H1 (cell line): ENCODE measurements around the gene DBP. TPM values are rescaled to one million over a fixed set of nuclear protein-coding genes. Genes with fewer than 3 reads are reported as not detected.
"Not testable (repeated sequence)": the region's sequence is repeated elsewhere in the genome, so short reads cannot be mapped to it uniquely, and the experiment has no call there.

ENCODE experiments used
- CTCF ChIA-PET: fragments of 300-600 bp; sonication (Branson Sonifier 250); formaldehyde crosslinking; loops from one replicate; lab custom pipeline; 2021; ENCODE audit not compliant: partially characterized antibody; lab: Charles Lee
- POLR2A ChIA-PET: fragments of 300-600 bp; sonication (Branson Sonifier 250); formaldehyde crosslinking; loops from one replicate; lab custom pipeline; 2021; ENCODE audit warnings: inconsistent platforms; ENCODE audit not compliant: partially characterized antibody; lab: Charles Lee
- DNase-seq, 2 experiments: peaks; one replicate each; pipeline versions ENCODE4 v3.0.0 to v3.0.0-alpha.2; 2010 to 2022; ENCODE audit warnings: low spot score in 2 of 2, low read depth in 1 of 2, mixed read lengths in 1 of 2
- FAIRE-seq: peaks from 2 replicates; lab custom pipeline; 2011; peaks lifted over from hg19 to GRCh38; lab: Jason Lieb, UNC
- H2AFZ ChIP-seq: 2 replicates; pipeline ENCODE4 v1.8.1; 2012; ENCODE audit warnings: low read length, inconsistent platforms
- H2AK5ac ChIP-seq: 2 replicates; pipeline ENCODE4 v1.6.1; 2013; ENCODE audit warnings: low read depth, low read length
- H2BK120ac ChIP-seq: replicated peaks from 2 replicates; pipeline ENCODE3; 2013; ENCODE audit warnings: low read depth, low read length, inconsistent platforms
- H2BK12ac ChIP-seq: 2 replicates; pipeline ENCODE4 v1.6.1; 2013; ENCODE audit warnings: low read depth, low read length
- H2BK15ac ChIP-seq: 2 replicates; pipeline ENCODE4 v1.6.1; 2013; ENCODE audit warnings: low read length
- H2BK20ac ChIP-seq: 2 replicates; pipeline ENCODE4 v1.6.1; 2013; ENCODE audit warnings: low read length
- H2BK5ac ChIP-seq: 2 replicates; pipeline ENCODE4 v1.6.1; 2013; ENCODE audit warnings: low read depth, low read length
- H3K14ac ChIP-seq: 2 replicates; pipeline ENCODE4 v1.6.1; 2013; ENCODE audit warnings: inconsistent platforms; ENCODE audit not compliant: insufficient read length
- H3K18ac ChIP-seq: 2 replicates; pipeline ENCODE4 v1.6.1; 2013; ENCODE audit warnings: low read length; ENCODE audit errors: extremely low read depth
- H3K23ac ChIP-seq: 2 replicates; pipeline ENCODE4 v1.6.1; 2013; ENCODE audit warnings: inconsistent platforms; ENCODE audit not compliant: insufficient read length
- H3K23me2 ChIP-seq: 2 replicates; pipeline ENCODE4 v1.6.1; 2013; ENCODE audit warnings: low read depth, low read length
- H3K27ac ChIP-seq: 2 replicates; pipeline ENCODE4 v1.6.1; 2011; ENCODE audit warnings: low read depth, low read length, inconsistent platforms
- H3K27me3 ChIP-seq, 4 experiments: replicated peaks in 1 of 4; 1 replicate in 1 of 4; 2 replicates in 3 of 4; pipeline versions ENCODE4 v1.6.1 to v1.8.1; 2011 to 2013; ENCODE audit warnings: low read length in 3 of 4, mild to moderate bottlenecking in 3 of 4, inconsistent platforms in 2 of 4, mixed read lengths in 2 of 4, moderate library complexity in 1 of 4; ENCODE audit not compliant: control insufficient read depth in 3 of 4, insufficient read depth in 3 of 4; ENCODE audit errors: extremely low read depth in 1 of 4
- H3K36me3 ChIP-seq, 4 experiments: 2 replicates each; pipeline versions ENCODE4 v1.6.1 to v1.8.1; 2011 to 2013; ENCODE audit warnings: mild to moderate bottlenecking in 4 of 4, low read length in 3 of 4, moderate library complexity in 2 of 4, control low read depth in 1 of 4, inconsistent platforms in 1 of 4; ENCODE audit not compliant: insufficient read depth in 4 of 4, control insufficient read depth in 2 of 4
- H3K4ac ChIP-seq: replicated peaks from 2 replicates; pipeline ENCODE3; 2013; ENCODE audit warnings: low read length, low read depth, mixed read lengths, inconsistent platforms; ENCODE audit not compliant: insufficient read length
- H3K4me1 ChIP-seq, 4 experiments: replicated peaks in 1 of 4; 1 replicate in 1 of 4; 2 replicates in 3 of 4; pipeline versions ENCODE4 v1.6.1 to v1.8.1; 2011 to 2013; ENCODE audit warnings: low read length in 3 of 4, inconsistent platforms in 2 of 4, mixed read lengths in 1 of 4; ENCODE audit not compliant: insufficient read depth in 4 of 4, control insufficient read depth in 3 of 4
- H3K4me2 ChIP-seq, 2 experiments: 2 replicates each; pipeline versions ENCODE4 v1.6.1 to v1.8.1; 2011 to 2013; ENCODE audit warnings: low read depth in 2 of 2, low read length in 2 of 2, control low read depth in 1 of 2, inconsistent platforms in 1 of 2, mild to moderate bottlenecking in 1 of 2; ENCODE audit not compliant: insufficient read depth in 1 of 2
- H3K4me3 ChIP-seq, 4 experiments: fragments of 200-600, 300-600 bp in 1 of 4; sonication (generic), shearing (Covaris generic), sonication (Bioruptor Twin) in 1 of 4; 2 replicates each; pipeline versions ENCODE4 v1.5.1 to v1.8.1; 2011 to 2016; ENCODE audit warnings: low read length in 4 of 4, low read depth in 3 of 4, control low read depth in 2 of 4, inconsistent platforms in 2 of 4, mild to moderate bottlenecking in 2 of 4, mixed read lengths in 1 of 4, moderate library complexity in 1 of 4; ENCODE audit not compliant: insufficient read depth in 2 of 4; ENCODE audit errors: extremely low read depth in 1 of 4
- H3K56ac ChIP-seq: replicated peaks from 2 replicates; pipeline ENCODE3; 2013; ENCODE audit warnings: low read depth, mild to moderate bottlenecking, mixed read lengths, low read length, inconsistent platforms; ENCODE audit not compliant: insufficient read length
- H3K79me1 ChIP-seq: 2 replicates; pipeline ENCODE4 v1.6.1; 2013; ENCODE audit warnings: low read depth, low read length, control low read depth
- H3K79me2 ChIP-seq, 2 experiments: 2 replicates each; pipeline versions ENCODE4 v1.6.1 to v1.8.1; 2012 to 2013; ENCODE audit warnings: low read length in 2 of 2, mild to moderate bottlenecking in 2 of 2, inconsistent platforms in 1 of 2; ENCODE audit not compliant: insufficient read depth in 2 of 2, control insufficient read depth in 1 of 2
- H3K9ac ChIP-seq, 4 experiments: replicated peaks in 1 of 4; 1 replicate in 1 of 4; 2 replicates in 3 of 4; pipeline versions ENCODE4 v1.6.1 to v1.8.1; 2011 to 2013; ENCODE audit warnings: low read depth in 3 of 4, low read length in 3 of 4, control low read depth in 2 of 4, mild to moderate bottlenecking in 2 of 4, moderate library complexity in 2 of 4, inconsistent platforms in 1 of 4; ENCODE audit errors: extremely low read depth in 1 of 4
- H3K9me3 ChIP-seq, 2 experiments: 2 replicates each; pipeline versions ENCODE4 v1.6.1 to v1.8.1; 2012 to 2013; ENCODE audit warnings: mild to moderate bottlenecking in 2 of 2, moderate library complexity in 2 of 2, control low read depth in 1 of 2, inconsistent platforms in 1 of 2, low read depth in 1 of 2, low read length in 1 of 2, mixed read lengths in 1 of 2; ENCODE audit not compliant: insufficient read depth in 2 of 2
- H4K20me1 ChIP-seq, 2 experiments: replicated peaks in 1 of 2; 2 replicates each; pipeline versions ENCODE3 to v1.8.1; 2011 to 2013; ENCODE audit warnings: inconsistent platforms in 2 of 2, low read length in 2 of 2, mild to moderate bottlenecking in 1 of 2; ENCODE audit not compliant: insufficient read depth in 2 of 2, control insufficient read depth in 1 of 2
- H4K5ac ChIP-seq: 2 replicates; pipeline ENCODE4 v1.6.1; 2013; ENCODE audit warnings: low read length, low read depth, mixed read lengths, inconsistent platforms; ENCODE audit not compliant: insufficient read length
- H4K8ac ChIP-seq: 2 replicates; pipeline ENCODE4 v1.8.0; 2013; ENCODE audit warnings: mild to moderate bottlenecking, moderate library complexity, low read length, inconsistent platforms; ENCODE audit not compliant: insufficient read depth; ENCODE audit errors: extremely low read depth
- H4K91ac ChIP-seq: replicated peaks from 2 replicates; pipeline ENCODE3; 2013; ENCODE audit warnings: low read length, mixed read lengths, inconsistent platforms; ENCODE audit not compliant: insufficient read length
- POLR2A ChIP-seq, 2 experiments: IDR thresholded peaks; 1 replicate in 1 of 2; 2 replicates in 1 of 2; pipeline ENCODE4 v1.6.1; 2011; ENCODE audit warnings: low read depth in 2 of 2, low read length in 2 of 2, mild to moderate bottlenecking in 2 of 2; ENCODE audit errors: control extremely low read depth in 1 of 2
- USF2 ChIP-seq: IDR thresholded peaks from 2 replicates; pipeline ENCODE4 v1.6.1; 2011; ENCODE audit warnings: low read length, improper control_type of control experiment
- WGBS, 2 experiments: shearing (Covaris generic) in 1 of 2; methylation state at CpG; one replicate each; pipeline versions ENCODE4 v1.1.6 to v1.1.7; 2013 to 2015; ENCODE audit warnings: low lambda C conversion rate in 2 of 2, mixed read lengths in 2 of 2, inconsistent platforms in 1 of 2, low coverage in 1 of 2, missing lambda C conversion rate in 1 of 2; ENCODE audit not compliant: insufficient replicate concordance in 2 of 2, insufficient coverage in 1 of 2, insufficient read length in 1 of 2; ENCODE audit errors: extremely low coverage in 1 of 2, missing lambda C conversion rate in 1 of 2; 5-methylcytosine and 5-hydroxymethylcytosine counted together
- polyA plus RNA-seq, 7 experiments: library from polyadenylated mRNA; depleted of rRNA in 3 of 7; stranded (reverse) in 5 of 7; unstranded in 2 of 7; fragments of >200 nt in 5 of 7; fragments of 200-250 nt in 2 of 7; gene quantifications; 1 replicate in 5 of 7; 2 replicates in 1 of 7; 4 replicates in 1 of 7; pipeline versions ENCODE4 v1.2.1 to v1.2.3, GENCODE V29; 2011 to 2013; ENCODE audit warnings: missing spikeins in 2 of 7, mixed read lengths in 2 of 7
- total RNA-seq: library from RNA; stranded (reverse); fragmentation: NEBNext Ultra II Directional; extraction: Animal tissue kit (Norgen Biotek cat#: 25700); gene quantifications from 2 replicates; pipeline ENCODE4 v1.2.1, GENCODE V29; 2021

Gene DBP
- total and polyA plus RNA-seq, 2 of the 8 experiments (the other 6 are each of a cell fraction or from before 2014, with no cell fraction given), result 7.5 to 8.3 TPM

- TF ChIP-seq POLR2A (IDR thresholded peaks at IDR 0.05; ENCODE audit: control extremely low read depth in 1 of 2, low read depth in 2 of 2, low read length in 2 of 2) (no peak), USF2 (no peak)
These were observed at the start of gene DBP (continued) for GRCh38 chr19:48636859-48637448.

GRCh38 chr19:48686637-48687036 lies 49.5 kb upstream of the DBP start:
- not testable (repeated sequence) for H3K4me3 ChIP-seq, H3K79me2 ChIP-seq, DNase-seq, H3K9ac ChIP-seq, H3K79me1 ChIP-seq, H3K4me2 ChIP-seq, H2AFZ ChIP-seq, H3K9me3 ChIP-seq, H2BK15ac ChIP-seq, H3K4ac ChIP-seq, H2BK120ac ChIP-seq, H3K27ac ChIP-seq, H3K23me2 ChIP-seq, H2BK5ac ChIP-seq, H3K14ac ChIP-seq, H2BK20ac ChIP-seq, H3K18ac ChIP-seq, H2AK5ac ChIP-seq, H3K36me3 ChIP-seq, H3K4me1 ChIP-seq, FAIRE-seq, H2BK12ac ChIP-seq, H4K91ac ChIP-seq, H4K8ac ChIP-seq, H3K56ac ChIP-seq, H3K23ac ChIP-seq, H3K27me3 ChIP-seq, H4K20me1 ChIP-seq, H4K5ac ChIP-seq
- CTCF ChIA-PET, result interaction anchor here (0.6 to 2.3 kb wide), 2 partner anchors 102 to 104 kb away, joined by 3 to 5 read pairs; no protein-coding TSS in a partner anchor
- 95% methylated on average over 7 of the region's 7 CpGs; no CpG with 5 or more reads in 1 of the 2 experiments for WGBS, 2 experiments
- POLR2A ChIA-PET, result interaction anchor here (0.6 to 1.9 kb wide), 3 partner anchors 9 to 34 kb away, joined by 3 to 7 read pairs (median 3); partner anchors contain the start of gene FUT2
